ENCODE results near the gene SLC4A11. TPM values are rescaled to one million over a fixed set of nuclear protein-coding genes. Genes with fewer than 3 reads are reported as not detected.
A peak's percentile ranks its signal among the peaks of the same experiment; 100 is the strongest.

Gene SLC4A11
- total RNA-seq, 2 donors from 2014 or later, result 3.8 to 12.4 TPM

DNA sequence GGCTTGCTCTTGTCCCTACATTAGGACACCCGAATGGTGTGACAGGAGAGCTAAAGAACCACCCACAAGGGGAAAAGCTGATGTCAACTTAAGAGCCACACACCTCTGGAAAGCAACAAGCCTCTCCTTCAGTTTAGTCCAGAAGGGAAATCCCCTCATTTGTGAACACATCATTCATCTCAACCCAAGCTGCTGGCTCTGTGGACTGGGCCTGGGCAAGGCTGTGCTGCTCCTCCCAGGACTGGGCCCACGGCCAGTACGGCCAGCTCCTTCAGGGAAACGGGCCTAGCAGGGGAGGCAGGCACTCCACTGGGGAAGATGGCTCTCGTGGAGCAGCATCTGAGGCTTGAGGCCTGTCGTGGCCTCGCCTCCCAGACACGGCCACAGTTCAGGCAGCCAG is 12.8 kb upstream of the SLC4A11 start:
- 88 to 97% methylated on average over 7 to 8 of the region's 8 CpGs for WGBS, 2 experiments (ENCODE audit: insufficient coverage in 1 of 2, insufficient read length in 1 of 2)
- H3K36me3 ChIP-seq (ENCODE audit: control insufficient read depth, insufficient read depth, low read length), result peaks cover 6% of the 10 kb centered on the region
- no peaks in the 10 kb centered on the region for H3K4me1 ChIP-seq (ENCODE audit: control insufficient read depth, insufficient read depth, low read length)
- TF ChIP-seq, protein P1, sequence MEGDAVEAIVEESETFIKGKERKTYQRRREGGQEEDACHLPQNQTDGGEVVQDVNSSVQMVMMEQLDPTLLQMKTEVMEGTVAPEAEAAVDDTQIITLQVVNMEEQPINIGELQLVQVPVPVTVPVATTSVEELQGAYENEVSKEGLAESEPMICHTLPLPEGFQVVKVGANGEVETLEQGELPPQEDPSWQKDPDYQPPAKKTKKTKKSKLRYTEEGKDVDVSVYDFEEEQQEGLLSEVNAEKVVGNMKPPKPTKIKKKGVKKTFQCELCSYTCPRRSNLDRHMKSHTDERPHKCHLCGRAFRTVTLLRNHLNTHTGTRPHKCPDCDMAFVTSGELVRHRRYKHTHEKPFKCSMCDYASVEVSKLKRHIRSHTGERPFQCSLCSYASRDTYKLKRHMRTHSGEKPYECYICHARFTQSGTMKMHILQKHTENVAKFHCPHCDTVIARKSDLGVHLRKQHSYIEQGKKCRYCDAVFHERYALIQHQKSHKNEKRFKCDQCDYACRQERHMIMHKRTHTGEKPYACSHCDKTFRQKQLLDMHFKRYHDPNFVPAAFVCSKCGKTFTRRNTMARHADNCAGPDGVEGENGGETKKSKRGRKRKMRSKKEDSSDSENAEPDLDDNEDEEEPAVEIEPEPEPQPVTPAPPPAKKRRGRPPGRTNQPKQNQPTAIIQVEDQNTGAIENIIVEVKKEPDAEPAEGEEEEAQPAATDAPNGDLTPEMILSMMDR (conservative IDR thresholded peaks at IDR 0.05), result no peak
- no peak overlapping the region for H3K4me3 Mint-ChIP-seq
- peaks cover 21% of the 10 kb centered on the region for H3K27me3 Mint-ChIP-seq (ENCODE audit: insufficient read depth)
- peaks cover 26% of the 10 kb centered on the region for H3K27me3 ChIP-seq (ENCODE audit: control insufficient read depth, insufficient read depth, low read length, poor library complexity, severe bottlenecking)
- DNase-seq, result no peak
- no peak overlapping the region for H3K27ac Mint-ChIP-seq
- H3K9me3 Mint-ChIP-seq, result no peaks in the 10 kb centered on the region
- no peak overlapping the region for H3K4me3 ChIP-seq (ENCODE audit: low read length)
- peaks cover 7% of the 10 kb centered on the region for H3K4me1 Mint-ChIP-seq
- peaks cover 19% of the 10 kb centered on the region for H3K36me3 Mint-ChIP-seq (ENCODE audit: low read depth)
- H3K27ac ChIP-seq (ENCODE audit: low read depth, low read length), result no peak overlapping the region
- H3K9me3 ChIP-seq (ENCODE audit: control insufficient read depth, low read length), result no peaks in the 10 kb centered on the region
- H3K9ac ChIP-seq (ENCODE audit: extremely low read depth, low read length, poor library complexity, severe bottlenecking), result no peak overlapping the region

GRCh38 chr20:3250091-3250504 is 11.1 kb upstream of the SLC4A11 start:
- H3K36me3 ChIP-seq (ENCODE audit: control insufficient read depth, insufficient read depth, low read length), result peaks cover 6% of the 10 kb centered on the region
- no peak overlapping the region for H3K27ac ChIP-seq (ENCODE audit: low read depth, low read length)
- H3K9ac ChIP-seq (ENCODE audit: extremely low read depth, low read length, poor library complexity, severe bottlenecking), result no peak overlapping the region
- 36% methylated on average over 10 of the region's 10 CpGs for WGBS, 2 experiments (ENCODE audit: insufficient coverage in 1 of 2, insufficient read length in 1 of 2)
- Mint-ChIP-seq H3K9me3 (no peaks in the 10 kb centered on the region), H3K4me1 (peaks cover 7% of the 10 kb centered on the region), H3K4me3 (peak overlapping the region; percentile 34), H3K27ac (no peak overlapping the region), H3K27me3 (ENCODE audit: insufficient read depth) (peaks cover 26% of the 10 kb centered on the region), H3K36me3 (ENCODE audit: low read depth) (peaks cover 16% of the 10 kb centered on the region)
- no peak overlapping the region for H3K4me3 ChIP-seq (ENCODE audit: low read length)
- peaks cover 26% of the 10 kb centered on the region for H3K27me3 ChIP-seq (ENCODE audit: control insufficient read depth, insufficient read depth, low read length, poor library complexity, severe bottlenecking)
- TF ChIP-seq, protein P1 (conservative IDR thresholded peaks at IDR 0.05), result peak; percentile 89
- peak; percentile 94 for DNase-seq
- H3K9me3 ChIP-seq (ENCODE audit: control insufficient read depth, low read length), result no peaks in the 10 kb centered on the region
- H3K4me1 ChIP-seq (ENCODE audit: control insufficient read depth, insufficient read depth, low read length), result no peaks in the 10 kb centered on the region

GRCh38 chr20:3248993-3249347 is 10.0 kb upstream of the SLC4A11 start:
- TF ChIP-seq, protein P1 (conservative IDR thresholded peaks at IDR 0.05), result no peak
- no peaks in the 10 kb centered on the region for H3K4me1 ChIP-seq (ENCODE audit: control insufficient read depth, insufficient read depth, low read length)
- Mint-ChIP-seq H3K27me3 (ENCODE audit: insufficient read depth) (peaks cover 37% of the 10 kb centered on the region), H3K4me1 (peaks cover 7% of the 10 kb centered on the region), H3K27ac (no peak overlapping the region), H3K4me3 (peak overlapping the region; percentile 35), H3K36me3 (ENCODE audit: low read depth) (peaks cover 9% of the 10 kb centered on the region), H3K9me3 (no peaks in the 10 kb centered on the region)
- H3K9ac ChIP-seq (ENCODE audit: extremely low read depth, low read length, poor library complexity, severe bottlenecking), result no peak overlapping the region
- peaks cover 26% of the 10 kb centered on the region for H3K27me3 ChIP-seq (ENCODE audit: control insufficient read depth, insufficient read depth, low read length, poor library complexity, severe bottlenecking)
- H3K4me3 ChIP-seq (ENCODE audit: low read length), result peak overlapping the region; percentile 33
- 31 to 34% methylated on average over 9 to 17 of the region's 18 CpGs for WGBS, 2 experiments (ENCODE audit: insufficient coverage in 1 of 2, insufficient read length in 1 of 2)
- no peak overlapping the region for H3K27ac ChIP-seq (ENCODE audit: low read depth, low read length)
- DNase-seq, result no peak
- peaks cover 6% of the 10 kb centered on the region for H3K36me3 ChIP-seq (ENCODE audit: control insufficient read depth, insufficient read depth, low read length)
- no peaks in the 10 kb centered on the region for H3K9me3 ChIP-seq (ENCODE audit: control insufficient read depth, low read length)

Measured in endodermal cell (in vitro differentiated cells).